Stimulated activated naive CD4-positive, alpha-beta T cell treated with Interleukin-2 at 50 U/mL for 16 hours (primary cell): ENCODE results near the gene TUBB6.

Experiments used
- DNase-seq: peaks from one replicate; lab custom pipeline; 2025; lab: John Stamatoyannopoulos, UW

Gene TUBB6

DNA sequence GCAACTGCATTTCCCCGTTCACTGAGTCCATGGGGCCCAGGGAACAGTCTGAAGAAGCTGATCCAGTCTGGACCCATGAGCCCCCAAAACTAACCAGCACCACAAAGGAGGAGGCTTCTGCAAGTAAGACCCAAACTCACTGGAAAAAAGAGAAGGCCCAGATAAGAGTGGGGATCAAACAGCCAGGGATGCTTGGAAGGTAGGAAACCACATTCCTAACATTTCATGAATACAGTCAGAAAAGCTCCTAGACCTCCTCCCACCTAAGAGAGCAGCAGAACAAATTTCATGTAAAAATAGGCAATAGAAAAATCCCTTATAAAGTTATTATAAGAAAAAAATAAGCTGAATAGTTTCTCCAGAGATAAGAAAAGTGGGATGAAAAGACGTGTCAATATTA lies 30.3 kb downstream of the TUBB6 start:
- no peak for DNase-seq

DNA sequence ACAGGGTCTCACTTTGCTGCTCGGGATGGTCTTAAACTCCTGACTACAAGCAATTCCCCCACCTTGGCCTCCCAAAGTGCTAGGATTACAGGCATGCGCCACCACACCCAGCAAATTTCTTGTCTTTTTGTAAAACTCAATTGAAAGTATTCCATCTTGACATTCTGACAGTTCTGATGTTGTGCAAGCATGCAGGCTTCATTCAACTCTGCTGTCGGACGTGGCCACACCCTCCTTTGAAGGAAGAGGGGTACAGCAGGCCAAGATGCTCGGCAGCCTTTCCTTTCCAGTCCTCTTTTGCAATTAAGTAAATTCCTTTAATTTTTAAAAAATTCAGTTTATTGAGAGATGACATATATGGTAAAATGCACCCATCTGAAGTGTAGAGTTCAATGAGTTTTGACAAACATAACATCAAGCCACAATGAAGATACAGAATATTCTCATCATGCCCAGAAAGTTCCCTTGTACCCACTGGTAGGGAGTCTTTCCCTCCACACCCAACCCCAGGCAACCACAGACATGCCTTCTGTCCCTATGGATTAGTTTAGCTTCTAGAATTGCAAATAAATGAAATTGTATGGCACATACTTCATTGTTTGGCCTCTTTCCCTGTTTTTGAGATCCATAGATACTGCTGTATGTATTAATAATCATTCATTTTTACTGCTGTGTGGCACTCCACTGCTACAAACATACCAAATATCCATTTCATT lies 33.1 kb downstream of the TUBB6 start:
- no peak for DNase-seq

- no peak for DNase-seq
Measured at GRCh38 chr18:12342661-12343060, 34.6 kb downstream of the TUBB6 start.

DNA sequence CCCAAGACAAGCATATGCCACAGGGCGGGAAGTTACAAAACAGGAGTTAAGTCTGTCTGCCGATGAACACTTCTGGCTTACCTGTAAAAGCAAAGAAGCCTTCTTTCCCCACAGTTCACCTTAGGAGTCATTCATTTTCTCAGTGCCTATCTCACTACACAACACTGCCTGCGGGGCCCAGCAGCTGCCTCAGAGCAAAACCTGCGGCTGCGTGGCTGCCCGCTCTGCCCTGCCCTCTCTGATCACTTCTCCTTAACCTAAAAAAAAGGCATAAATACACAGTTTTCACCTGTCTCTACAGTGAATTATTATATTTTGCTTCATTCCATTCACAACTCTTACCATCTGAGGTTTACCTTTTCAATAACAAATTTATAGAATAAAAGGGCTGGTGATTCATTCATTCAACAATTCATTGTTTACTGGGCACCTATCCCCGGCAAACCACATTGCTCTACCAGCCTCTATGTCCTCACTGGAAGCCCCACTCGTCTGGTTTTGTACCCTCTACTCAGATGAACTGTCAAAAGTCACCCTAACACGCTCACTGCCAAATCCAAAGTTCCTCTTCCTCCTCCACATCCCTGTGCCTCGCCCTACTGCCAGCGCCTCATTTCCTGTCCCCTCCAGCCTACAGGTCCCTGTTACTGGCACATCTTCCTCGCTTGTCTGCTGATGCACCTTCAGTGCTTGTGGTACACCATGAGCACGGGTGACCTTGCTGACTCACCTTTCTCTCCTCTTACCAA lies 37.6 kb downstream of the TUBB6 start:
- no peak for DNase-seq

- DNase-seq = no peak
Measured at GRCh38 chr18:12346240-12346565, 38.2 kb downstream of the TUBB6 start.

DNA sequence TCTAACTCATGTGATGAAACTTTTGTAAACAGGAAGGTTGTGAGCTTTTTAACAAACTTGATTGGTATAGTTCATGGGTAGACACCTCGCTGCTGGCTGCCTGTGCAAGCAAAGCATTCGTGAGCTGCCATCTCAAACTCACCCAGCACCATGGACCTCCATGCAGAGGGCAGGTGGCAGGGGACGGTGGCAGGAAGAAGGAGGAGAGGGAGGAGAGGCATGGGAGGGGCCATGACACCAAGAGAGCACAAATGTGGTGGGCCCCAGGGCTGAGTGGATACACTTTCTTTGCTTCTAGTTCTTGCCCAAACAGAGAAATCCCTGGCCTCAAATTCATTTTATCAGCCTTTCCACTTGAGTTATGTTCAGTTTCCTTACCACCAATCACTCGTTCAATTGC lies 39.9 kb downstream of the TUBB6 start:
- no peak for DNase-seq

DNA sequence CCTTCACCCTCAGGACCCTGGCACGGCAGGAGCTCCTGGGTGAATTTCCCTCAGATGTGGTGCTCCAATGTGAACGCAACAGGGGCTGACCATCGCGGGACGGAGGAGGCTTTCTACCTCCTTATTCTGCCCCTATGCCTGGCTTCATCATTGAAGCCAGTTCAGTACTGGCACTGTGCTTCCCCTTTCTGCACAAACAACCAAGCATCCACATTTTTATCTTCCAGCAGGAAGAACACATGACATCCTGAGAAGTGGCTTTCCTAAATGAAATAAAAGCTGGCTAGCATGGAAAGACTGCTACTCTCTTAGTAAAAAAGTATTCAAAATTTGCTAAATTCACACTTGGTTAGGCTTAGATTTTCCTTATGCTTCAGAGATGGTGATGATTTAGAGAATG lies 44.1 kb downstream of the TUBB6 start:
- no peak for DNase-seq

DNA sequence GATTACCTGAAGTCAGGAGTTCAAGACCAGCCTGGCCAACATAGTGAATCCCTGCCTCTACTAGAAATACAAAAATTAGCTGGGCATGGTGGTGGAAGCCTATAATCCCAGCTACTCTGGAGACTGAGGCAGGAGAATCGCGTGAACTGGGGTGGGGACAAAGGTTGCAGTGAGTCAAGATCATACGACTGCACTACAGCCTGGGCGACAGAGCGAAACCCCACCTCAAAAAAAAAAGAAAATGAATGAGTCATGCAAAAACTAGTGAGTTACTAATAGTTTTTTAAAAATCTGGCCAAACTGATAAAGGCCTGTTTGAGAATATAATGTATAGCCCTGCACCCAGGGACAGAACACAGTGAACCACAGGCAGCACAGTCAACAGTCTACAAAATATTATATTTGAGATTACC lies 51.5 kb downstream of the TUBB6 start:
- no peak for DNase-seq

GRCh38 chr18:12361770-12362378 lies 53.8 kb downstream of the TUBB6 start:
- no peak for DNase-seq

DNA sequence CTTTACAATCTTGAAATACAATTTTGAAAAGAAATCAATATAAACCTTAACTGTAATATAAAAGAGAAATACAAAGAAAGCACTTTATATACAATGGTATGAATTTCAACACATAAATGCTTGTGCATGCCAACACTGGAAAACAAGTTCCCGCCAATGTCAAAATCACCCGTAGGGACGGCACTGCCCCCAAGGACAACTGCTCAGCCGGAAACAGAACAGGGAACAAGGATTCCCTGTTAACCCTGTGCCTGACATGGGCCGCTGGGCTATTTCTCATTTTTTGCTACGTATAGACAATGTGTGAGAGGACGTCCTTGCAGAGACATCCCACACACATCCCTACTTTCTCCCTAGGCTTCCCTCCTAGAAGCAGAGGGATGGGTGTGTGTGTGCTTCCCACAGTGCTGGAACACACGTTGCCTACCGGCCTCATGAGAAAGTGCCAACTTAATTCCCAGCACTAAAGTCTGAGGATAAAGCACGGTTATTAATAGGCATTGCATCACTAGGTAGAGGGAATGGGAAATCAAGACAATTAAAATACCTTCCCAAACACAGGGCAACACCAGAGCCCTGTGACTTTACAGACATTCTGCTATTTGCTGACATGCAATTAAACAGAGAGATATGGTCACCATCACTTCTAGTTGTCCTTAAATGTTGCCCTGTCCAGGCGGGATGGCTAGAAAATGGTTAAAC lies 54.6 kb downstream of the TUBB6 start:
- no peak for DNase-seq

DNA sequence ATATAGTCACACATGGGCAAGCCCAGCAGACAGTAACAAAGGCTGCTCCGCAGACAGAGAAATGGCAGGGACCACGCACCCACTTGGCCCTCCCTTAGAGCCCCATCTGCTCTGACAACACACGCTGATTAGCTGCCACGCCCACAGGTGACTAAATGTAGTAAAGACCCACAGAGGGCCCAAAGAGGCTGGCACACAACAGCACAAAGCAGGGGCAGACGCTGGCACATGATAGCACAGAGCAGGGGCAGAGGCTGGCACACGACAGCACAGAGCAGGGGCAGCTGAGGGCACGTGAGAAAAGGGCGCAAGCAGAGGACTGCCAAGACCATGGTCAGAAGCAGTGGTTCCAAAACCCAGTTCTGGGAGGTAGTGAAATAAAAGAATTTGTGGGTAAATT lies 58.3 kb downstream of the TUBB6 start:
- no peak for DNase-seq

GRCh38 chr18:12366784-12367183 lies 58.7 kb downstream of the TUBB6 start:
- DNase-seq = no peak

DNA sequence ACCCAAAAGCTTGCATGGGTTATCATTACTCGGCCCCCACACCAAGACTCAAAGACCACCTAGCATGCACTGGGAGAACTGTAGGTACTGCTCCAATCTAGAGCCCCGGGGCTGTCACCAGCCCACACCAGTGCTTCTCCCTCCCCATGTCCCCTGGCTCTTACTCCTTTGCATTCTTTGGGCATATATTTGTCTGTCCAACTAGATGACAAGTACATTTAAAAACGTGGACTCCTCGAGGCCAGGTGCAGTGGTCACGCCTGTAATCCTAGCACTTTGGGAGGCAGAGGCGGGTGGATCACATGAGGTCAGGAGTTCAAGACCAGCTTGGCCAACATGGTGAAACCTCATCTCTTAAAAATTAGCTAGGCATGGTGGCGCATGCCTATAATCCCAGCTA lies 61.2 kb downstream of the TUBB6 start:
- DNase-seq = no peak

DNA sequence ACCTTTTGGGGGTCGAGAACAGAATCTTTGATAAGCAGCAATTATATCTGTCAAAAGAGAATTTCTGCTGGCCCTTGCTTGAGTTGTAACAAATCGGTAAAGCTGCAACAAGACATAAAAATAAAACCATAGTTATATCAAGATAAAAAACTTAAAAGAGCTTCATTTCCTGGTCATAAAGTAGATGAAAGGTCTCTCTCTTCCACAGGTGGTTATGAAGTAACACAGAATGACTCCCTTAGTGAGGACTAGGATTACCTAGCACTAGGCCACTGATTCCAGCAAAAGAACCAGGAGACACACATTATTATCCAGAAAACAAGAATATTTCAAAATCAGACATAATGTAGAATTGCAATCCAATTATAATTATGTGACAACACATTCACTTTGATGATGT lies 63.5 kb downstream of the TUBB6 start:
- no peak for DNase-seq

- DNase-seq = no peak
Measured at GRCh38 chr18:12372406-12372805, 64.4 kb downstream of the TUBB6 start.

DNA sequence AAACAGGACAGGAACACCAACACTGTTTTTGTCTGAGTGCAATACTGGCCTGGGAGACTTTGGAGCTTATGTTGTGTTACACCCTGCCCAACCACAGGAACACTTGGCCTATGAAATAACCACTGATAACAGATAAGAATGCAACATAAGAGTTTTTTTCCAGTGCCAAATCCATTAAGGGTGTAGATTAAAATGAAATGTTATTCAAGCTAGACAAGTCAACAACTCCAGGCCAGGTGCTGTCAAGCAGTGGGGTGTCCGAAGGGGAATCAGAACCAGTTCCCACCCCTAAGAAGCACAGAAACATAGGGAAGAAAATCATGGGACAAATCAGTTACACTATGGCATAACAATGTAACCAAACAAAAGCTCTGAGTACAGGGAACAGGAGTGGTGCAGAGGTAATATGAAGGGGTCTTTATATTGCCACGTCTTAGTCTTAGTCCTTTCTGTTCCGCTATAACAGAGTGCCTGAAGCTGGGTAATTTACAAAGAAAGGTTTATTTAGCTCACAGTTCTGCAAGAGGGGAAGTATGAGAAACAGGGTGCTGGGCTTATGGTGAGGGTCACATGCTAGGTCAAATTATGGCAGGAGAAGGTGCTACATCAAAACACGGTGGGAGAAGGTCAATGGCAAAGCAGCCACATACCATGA lies 65.2 kb downstream of the TUBB6 start:
- no peak for DNase-seq

DNA sequence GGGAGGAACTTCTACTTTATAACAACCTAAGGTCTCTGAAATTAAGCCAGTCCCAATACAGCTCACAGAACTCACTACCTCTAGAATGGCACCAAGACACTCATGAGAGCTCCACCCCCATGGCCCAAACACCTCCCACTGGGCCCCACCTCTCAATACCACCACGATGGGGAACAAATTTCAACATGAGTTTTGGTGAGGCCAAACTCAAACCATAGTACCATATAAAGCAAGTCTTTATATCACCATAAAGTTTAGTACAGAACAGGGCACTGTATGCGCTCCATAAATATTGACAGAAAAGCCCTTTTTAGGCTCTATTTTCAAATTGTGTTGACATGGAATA lies 65.7 kb downstream of the TUBB6 start:
- no peak for DNase-seq

- no peak for DNase-seq
Measured at GRCh38 chr18:12374401-12374800, 66.4 kb downstream of the TUBB6 start.
